Fibroblast of the aortic adventitia (primary cell): ENCODE data around the gene PTPN3. TPM values are rescaled to one million over a fixed set of nuclear protein-coding genes. Genes with fewer than 3 reads are reported as not detected.

ENCODE experiments used
- DNase-seq: peaks from one replicate; pipeline ENCODE4 v3.0.0-alpha.2; 2010; ENCODE audit warnings: low read depth
- H3K4me3 ChIP-seq: 2 replicates; pipeline ENCODE4 v1.5.1; 2011; ENCODE audit warnings: low read depth, mild to moderate bottlenecking, control low read depth, low read length, moderate library complexity
- CTCF ChIP-seq: IDR thresholded peaks from 2 replicates; pipeline ENCODE4 v1.5.1; 2011; ENCODE audit warnings: mild to moderate bottlenecking, low read length, control low read depth, inconsistent platforms; ENCODE audit not compliant: insufficient read depth
- total RNA-seq: library from RNA; depleted of rRNA; stranded (reverse); fragments of >200 nt; gene quantifications from 2 replicates; pipeline ENCODE4 v1.2.3, GENCODE V29; 2012; ENCODE audit warnings: low replicate concordance

Gene PTPN3
- total RNA-seq, 1 donor = 0.99 TPM

GRCh38 chr9:109419531-109419930, 78.6 kb downstream of the PTPN3 start:
- DNase-seq = no peak
- no peak overlapping the region for H3K4me3 ChIP-seq
- no peak for TF ChIP-seq CTCF

GRCh38 chr9:109418827-109419226, 79.3 kb downstream of the PTPN3 start:
- DNase-seq = no peak
- no peak overlapping the region for H3K4me3 ChIP-seq
- TF ChIP-seq CTCF = no peak

- H3K4me3 ChIP-seq = no peak overlapping the region
Observed at GRCh38 chr9:109417585-109418544, 80.2 kb downstream of the PTPN3 start.

GRCh38 chr9:109417054-109417453, 81.1 kb downstream of the PTPN3 start:
- H3K4me3 ChIP-seq = no peak overlapping the region
- no peak for DNase-seq
- TF ChIP-seq CTCF = no peak

More at GRCh38 chr9:109417585-109418544, 80.2 kb downstream of the PTPN3 start:
- no peak for DNase-seq
- no peak for TF ChIP-seq CTCF

- H3K4me3 ChIP-seq = no peak overlapping the region
- no peak for TF ChIP-seq CTCF
- no peak for DNase-seq
Observed at GRCh38 chr9:109416135-109416706, 81.9 kb downstream of the PTPN3 start.

GRCh38 chr9:109414125-109414785, 83.9 kb downstream of the PTPN3 start:
- no peak for DNase-seq
- no peak overlapping the region for H3K4me3 ChIP-seq
- no peak for TF ChIP-seq CTCF
